ENCODE data around the gene GNAT2.

The GNAT2 gene

DNA sequence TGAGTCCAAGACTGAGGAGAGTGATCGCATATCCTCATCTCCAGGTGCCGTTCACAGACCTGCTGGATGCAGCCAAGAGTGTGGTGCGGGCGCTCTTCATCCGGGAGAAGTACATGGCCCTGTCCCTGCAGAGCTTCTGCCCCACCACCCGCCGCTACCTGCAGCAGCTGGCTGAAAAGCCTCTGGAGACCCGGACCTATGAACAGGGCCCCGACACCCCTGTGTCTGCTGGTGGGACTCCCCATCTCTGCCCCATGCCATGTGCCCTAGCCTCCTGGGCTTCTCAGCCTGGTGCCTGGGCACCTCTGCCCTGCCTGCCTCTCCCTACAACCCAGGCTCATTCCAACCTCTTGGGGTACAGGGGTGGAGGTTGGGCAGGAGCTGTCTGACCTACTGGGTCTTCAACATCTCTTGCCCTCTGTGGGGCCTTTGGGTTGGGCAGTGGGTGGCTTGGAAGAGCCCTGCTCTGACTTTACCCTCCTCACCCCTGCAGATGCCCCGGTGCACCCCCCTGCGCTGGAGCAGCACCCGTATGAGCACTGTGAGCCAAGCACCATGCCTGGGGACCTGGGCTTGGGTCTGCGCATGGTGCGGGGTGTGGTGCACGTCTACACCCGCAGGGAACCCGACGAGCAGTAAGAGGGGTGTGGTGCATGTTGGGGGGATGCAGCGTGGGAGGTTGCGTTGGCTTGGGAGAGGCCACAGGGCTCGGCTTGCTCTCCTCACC lies 7.4 kb upstream of the GNAT2 start:
- no peak for DNase-seq

GRCh38 chr1:109625601-109626560 lies 6.5 kb upstream of the GNAT2 start:
- no peak for DNase-seq

DNA sequence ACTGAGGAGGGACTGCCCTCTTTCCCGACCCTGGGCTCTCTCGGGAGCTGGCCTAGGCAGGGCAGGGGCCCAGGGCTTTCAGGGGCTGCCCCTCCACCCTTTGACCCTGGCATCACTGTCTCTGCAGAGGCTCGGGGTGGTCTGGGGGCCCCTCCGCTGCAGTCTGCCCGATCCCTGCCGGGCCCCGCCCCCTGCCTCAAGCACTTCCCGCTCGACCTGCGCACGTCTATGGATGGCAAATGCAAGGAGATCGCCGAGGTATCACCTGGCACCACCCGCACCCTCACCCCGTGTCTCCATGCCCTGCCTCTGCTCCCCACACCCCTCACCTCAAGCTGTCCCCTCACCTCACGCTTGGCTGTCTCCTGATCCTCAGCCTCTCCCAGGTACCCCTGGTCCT lies 5.8 kb upstream of the GNAT2 start:
- DNase-seq, result no peak

DNA sequence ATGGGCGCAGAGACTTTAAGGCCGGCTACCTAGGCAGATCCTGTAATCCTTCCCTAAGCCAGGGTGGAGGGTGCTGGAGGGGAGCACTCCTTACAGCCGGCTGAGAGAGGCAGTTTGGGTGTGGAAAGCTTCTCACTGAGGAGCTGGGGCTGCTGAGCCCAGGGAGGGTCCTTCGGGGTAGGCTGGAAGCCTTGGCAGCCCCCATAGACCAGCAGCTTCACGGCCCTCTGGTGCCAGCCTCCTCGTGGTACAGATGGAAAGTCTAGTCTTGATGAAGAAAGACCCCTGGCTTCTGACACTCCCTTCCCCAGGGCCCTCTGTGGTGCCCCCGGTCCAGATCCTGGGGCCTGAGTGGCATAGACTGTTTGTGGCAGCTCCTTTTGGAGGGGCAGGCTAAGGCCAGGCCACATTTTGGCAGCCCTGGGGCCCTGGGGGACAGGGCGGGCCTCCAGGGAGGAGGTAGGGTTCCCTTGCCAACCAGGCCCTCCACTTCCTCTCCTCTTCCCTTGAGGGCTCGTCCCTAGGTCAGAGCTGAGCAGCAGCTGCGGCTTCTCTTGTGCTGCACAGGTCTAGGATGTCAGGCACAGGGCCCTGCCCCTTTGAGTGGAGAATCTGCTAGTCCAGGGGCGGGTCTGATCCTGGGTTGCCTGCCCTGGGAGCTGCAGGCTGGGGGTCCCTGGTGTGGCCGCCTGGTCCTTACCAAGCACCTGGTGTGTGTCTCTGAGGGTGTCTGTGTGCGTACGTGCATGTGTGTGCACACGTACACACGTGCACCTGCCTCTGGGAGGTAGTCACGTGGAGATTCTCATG lies 5.0 kb upstream of the GNAT2 start:
- DNase-seq, result no peak

GRCh38 chr1:109623601-109624161 lies 4.3 kb upstream of the GNAT2 start:
- no peak for DNase-seq

- no peak for DNase-seq
Measured at GRCh38 chr1:109622895-109623294, 3.5 kb upstream of the GNAT2 start.

GRCh38 chr1:109622137-109622892 lies 2.9 kb upstream of the GNAT2 start:
- DNase-seq, result no peak

GRCh38 chr1:109621379-109622136 lies 2.1 kb upstream of the GNAT2 start:
- no peak for DNase-seq

DNA sequence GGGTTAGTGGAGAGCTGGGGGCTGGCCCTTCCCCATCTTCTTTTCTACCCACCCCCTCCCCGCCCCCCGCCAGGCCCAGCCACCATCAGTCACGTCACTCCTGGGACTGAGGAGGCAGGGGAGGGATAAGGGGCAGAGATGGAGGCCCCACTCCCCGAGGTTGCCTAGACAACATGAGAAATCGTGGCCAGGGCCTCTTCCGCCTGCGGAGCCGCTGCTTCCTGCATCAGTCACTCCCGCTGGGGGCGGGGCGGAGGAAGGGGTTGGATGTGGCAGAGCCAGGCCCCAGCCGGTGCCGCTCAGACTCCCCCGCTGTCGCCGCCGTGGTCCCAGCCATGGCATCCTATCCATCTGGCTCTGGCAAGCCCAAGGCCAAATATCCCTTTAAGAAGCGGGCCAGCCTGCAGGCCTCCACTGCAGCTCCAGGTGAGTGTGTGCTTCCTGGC lies 1.4 kb upstream of the GNAT2 start:
- peak; percentile 98 for DNase-seq

GRCh38 chr1:109620401-109620791 lies 980 bp upstream of the GNAT2 start:
- no peak for DNase-seq

GRCh38 chr1:109618661-109619575 lies 498 bp downstream of the GNAT2 start:
- DNase-seq, result no peak

DNA sequence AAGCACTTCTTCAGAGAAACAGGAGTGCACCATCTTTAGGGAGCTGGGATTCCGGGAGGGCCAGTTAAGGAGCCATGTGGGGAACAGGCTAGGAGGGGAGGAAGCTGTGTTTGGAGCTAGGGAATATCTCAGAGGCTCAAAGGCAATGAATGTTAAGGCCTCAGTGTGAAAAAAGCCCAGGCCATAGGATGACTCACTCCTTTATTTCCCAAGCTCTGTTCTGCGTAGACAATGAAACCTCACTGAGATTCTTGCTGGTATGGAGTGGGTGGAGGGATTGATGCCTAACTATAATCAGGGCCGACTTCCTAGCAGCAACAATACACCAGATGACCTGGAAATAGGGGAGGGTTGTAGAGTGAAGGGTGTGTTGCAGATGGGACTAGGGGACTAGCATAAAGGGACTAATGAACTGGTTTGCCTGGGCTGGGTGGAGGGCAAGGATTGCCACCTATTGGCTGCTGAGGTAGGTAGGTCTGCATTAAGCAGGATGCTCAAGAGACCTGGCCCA lies 2.1 kb downstream of the GNAT2 start:
- no peak for DNase-seq

DNA sequence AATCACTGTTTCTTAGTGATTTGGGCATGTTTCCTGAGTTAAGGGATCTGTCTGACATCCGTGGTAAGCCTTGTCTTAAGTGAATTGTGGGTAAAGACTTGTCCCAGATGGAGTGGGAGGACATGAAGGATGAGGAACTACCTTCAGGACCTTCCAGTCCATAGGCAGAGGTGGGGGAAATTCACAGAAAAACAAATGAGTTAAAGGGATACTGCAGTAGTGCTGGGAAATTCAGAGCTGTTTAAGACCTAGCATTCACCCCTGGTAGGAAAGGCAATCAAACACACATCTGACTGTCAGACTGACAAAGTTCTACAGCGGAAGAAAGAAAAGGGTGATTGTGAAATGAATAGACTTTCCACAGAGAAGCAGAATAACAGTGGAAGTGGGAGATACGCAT lies 3.0 kb downstream of the GNAT2 start:
- DNase-seq, result no peak

DNA sequence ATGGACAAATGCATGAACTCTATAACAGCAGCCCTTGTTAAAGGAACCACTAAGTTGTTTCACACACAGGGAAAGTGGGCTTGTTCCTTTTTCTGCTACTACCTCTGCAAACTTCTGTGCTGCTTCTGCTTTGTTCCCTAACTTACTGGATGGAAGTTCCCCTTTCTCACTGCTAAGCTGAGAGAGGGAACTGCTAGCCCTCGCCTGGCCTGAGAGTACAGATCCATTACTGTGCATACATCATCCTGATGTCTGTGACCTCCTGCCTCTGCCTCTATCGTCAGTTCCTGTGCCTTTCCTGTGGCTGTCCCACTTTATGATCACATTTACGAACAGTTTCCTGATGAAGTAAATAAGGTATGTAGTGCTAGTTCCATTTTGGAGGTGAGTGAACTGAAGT lies 3.5 kb downstream of the GNAT2 start:
- no peak for DNase-seq

- no peak for DNase-seq
Measured at GRCh38 chr1:109613361-109614147, 5.9 kb downstream of the GNAT2 start.

DNA sequence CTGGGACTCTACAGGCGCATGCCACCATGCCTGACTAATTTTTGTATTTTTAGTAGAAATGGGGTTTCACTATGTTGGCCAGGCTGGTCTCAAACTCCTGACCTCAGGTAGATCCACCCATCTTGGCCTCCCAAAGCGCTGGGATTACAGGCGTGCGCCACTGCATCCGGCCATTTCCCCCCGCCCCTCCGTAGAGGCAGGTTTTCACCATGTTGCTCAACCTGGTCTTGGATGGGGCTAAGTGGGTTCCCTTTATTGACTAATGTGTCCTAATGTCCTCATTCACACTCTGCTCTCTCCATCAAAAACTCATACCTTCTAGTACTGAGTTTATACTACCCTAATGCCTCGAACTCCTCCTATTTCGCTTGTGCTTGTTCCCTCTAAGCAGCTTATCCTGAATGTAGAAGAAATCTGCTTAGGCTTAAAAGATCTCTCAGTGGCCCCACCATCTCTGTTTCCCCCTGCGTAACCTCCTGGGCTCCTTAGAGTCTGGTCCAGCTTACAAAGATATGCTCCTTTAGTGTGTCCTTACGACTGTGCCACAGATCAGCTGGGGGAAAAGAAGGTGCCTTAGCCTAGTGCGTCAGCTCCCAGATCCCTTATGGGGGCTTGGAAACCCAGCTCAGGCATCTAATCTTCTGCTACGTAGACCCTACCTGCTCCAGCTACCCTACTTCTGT lies 8.0 kb downstream of the GNAT2 start:
- no peak for DNase-seq

- DNase-seq, result no peak
Measured at GRCh38 chr1:109610609-109611307, 8.7 kb downstream of the GNAT2 start.

DNA sequence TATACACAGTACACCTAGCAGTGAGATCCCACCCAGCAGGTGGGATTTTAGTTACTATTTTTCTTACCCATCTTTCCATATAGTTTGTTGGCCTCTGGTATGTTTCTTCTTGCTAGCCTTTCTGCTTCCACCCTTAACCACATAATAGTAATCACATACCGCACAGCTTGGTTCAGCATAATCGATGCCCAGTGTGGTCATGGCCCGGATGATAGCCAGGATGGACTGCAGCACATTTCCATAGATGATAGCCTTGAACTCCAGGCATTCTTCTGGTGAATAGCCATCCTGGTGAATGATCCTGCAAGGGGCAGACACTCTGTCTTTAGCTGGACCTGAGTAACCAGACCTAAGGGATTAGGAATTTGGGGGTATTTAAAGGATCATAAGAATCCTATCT lies 9.5 kb downstream of the GNAT2 start:
- no peak for DNase-seq

All from stimulated activated naive CD4-positive, alpha-beta T cell treated with Interleukin-2 at 50 U/mL for 16 hours (primary cell).